DMS 273 (cell line): ENCODE results near the gene RBM39.
"Not testable (repeated sequence)": the region's sequence is repeated elsewhere in the genome, so short reads cannot be mapped to it uniquely, and the experiment has no call there.

ENCODE experiments used
- DNase-seq: peaks from one replicate; lab custom pipeline; 2025; ENCODE audit not compliant: unreplicated experiment; lab: John Stamatoyannopoulos, UW

Gene RBM39

DNA sequence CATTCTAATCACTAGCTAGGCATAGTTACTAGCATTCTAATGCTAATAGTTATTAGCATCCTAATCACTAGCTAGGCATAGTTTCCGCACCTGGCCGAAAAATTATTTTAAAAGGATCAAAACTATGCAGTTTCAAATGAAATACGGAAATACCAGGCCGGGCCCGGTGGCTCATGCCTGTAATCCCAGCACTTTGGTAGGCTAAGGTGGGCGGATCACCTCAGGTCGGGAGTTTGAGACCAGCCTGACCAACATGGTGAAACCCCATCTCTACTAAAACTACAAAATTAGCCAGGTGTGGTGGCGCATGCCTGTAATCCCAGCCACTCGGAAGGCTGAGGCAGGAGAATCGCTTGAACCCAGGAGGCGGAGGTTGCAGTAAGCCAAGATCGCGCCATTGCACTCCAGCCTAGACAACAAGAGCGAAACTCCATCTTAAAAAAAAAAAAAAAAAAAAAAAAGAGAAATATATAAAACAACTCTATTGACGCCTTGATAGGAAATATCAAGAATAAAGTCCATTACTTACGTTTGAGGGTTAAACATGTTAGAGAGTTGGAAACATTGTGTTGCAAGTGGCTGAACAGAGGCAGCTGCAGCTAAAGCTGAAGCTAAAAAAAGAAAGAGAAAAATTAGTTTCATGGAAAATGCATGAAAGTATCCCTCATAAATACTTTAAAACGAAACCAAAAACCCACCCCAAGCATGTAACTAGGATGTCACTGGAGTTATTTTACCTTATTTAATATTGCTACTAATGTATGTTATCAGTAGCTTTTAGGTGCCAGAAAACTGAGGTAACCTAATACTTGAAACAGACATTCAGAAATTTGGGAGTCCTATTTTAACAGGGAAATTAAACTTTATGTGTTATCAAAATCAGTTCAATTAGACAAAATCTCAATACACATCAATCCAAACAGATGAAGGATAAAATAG, 35.2 kb downstream of the RBM39 start:
- not testable (repeated sequence) for DNase-seq

DNA sequence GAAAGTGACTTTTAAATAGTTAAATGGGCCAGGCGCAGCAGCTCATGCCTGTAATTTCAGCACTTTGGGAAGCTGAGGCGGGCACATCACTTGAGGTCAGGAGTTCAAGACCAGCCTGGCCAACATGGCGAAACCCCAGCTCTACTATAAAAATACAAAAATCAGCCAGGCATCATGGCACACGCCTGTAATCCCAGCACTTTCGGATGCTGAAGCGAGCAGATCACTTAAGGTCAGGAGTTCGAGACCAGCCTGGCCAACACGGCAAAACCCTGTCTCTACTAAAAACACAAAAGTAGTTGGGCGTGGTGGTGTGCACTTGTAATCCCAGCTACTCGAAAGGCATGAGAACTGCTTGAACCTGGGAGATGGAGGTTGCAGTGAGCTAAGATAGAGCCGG, 36.2 kb downstream of the RBM39 start:
- DNase-seq = not testable (repeated sequence)

DNA sequence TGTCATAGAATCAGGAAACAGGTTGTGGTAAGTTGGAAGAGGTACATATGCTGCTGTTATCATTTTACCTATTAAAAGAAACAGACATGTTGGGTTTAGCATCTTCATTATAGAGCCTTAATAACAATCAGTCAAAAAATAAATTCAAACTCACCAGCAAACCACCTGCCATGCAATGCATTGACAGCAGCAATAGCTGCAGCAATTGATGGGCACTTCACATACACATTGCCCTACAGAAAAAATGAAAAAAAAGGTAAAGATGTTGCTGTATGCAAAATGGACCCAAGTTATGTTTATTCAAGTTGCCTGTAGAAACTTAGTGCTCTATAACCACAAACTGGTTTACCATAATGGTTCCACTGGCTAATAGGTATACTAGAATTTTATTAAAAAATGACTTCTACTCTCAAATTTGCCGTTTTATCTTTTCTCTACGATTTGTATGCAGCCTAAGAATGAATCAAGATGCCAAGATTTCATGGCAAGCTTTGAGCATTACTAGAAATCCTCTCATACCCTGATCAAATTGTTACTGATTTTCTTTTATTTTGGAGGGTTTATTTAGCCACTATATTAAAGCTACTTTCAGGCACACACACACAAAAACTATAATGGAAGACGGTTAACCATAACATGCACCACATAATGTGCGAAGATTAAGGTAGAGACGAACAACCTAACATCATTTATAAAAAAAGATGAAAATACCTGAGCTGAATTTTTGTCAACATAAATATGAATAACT, 37.4 kb downstream of the RBM39 start:
- DNase-seq = no peak

GRCh38 chr20:35702824-35703695, 39.0 kb downstream of the RBM39 start:
- DNase-seq = no peak

GRCh38 chr20:35702051-35702823, 39.8 kb downstream of the RBM39 start:
- peak; percentile 49 for DNase-seq

DNA sequence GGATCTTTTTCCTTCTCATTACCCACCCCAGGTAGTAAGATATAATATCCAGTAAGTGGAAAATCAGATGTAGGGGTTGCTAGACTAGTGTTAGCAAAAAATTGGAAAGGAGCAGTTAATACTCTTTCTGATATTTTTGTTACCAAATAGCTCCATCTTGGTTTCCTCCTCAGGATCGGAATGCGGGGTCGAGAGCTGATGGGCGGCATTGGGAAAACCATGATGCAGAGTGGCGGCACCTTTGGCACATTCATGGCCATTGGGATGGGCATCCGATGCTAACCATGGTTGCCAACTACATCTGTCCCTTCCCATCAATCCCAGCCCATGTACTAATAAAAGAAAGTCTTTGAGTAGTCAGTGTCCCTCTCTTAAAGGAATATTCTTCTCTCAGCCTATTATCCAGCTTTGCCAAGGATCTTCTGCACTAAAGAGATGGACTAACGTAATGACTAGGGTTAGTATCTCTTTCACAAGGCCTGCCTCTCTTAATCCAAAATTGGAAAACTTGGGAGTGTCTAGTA, 41.4 kb downstream of the RBM39 start:
- DNase-seq = peak; percentile 56

DNA sequence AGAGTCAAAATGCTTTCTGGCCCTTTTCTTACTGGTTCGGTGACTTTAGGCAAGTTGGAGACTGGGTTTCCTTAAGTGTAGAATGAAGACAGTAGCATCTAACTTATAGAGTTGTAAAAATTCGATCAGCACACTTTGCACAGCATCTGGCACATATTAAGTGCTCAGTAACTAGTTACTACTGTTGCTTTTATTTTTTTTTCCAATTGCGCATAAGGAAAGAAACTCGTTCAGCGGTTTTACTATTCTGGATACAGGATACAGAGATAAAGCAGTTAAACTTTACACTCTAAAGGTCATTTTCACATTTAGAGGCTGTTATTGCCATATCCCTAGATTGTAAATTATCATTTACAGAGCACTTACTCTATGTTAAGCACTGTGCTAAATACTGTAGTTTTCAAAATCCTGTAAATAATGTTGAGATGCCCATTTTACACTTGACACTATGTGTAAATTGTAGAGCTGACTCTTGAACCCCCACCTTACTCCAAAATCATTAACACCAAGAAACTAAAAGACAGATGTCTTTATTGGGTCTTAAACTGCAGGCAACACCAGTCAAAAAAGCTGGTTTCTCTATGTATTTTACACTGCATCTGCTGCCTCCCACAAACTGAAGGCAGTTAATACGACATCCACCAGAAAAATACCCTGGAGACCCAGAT, 42.0 kb downstream of the RBM39 start:
- DNase-seq = peak; percentile 56

- DNase-seq = peak; percentile 94
These were observed 42.7 kb downstream of the RBM39 start, which contains the start of the genes NFS1 and ROMO1 for GRCh38 chr20:35699127-35699956. NFS1 (minus strand) TSS chr20:35699352; CDS start chr20:35699288, 64 bp downstream. ROMO1 (plus strand) TSS chr20:35699405; CDS start chr20:35699633, 228 bp downstream.

DNA sequence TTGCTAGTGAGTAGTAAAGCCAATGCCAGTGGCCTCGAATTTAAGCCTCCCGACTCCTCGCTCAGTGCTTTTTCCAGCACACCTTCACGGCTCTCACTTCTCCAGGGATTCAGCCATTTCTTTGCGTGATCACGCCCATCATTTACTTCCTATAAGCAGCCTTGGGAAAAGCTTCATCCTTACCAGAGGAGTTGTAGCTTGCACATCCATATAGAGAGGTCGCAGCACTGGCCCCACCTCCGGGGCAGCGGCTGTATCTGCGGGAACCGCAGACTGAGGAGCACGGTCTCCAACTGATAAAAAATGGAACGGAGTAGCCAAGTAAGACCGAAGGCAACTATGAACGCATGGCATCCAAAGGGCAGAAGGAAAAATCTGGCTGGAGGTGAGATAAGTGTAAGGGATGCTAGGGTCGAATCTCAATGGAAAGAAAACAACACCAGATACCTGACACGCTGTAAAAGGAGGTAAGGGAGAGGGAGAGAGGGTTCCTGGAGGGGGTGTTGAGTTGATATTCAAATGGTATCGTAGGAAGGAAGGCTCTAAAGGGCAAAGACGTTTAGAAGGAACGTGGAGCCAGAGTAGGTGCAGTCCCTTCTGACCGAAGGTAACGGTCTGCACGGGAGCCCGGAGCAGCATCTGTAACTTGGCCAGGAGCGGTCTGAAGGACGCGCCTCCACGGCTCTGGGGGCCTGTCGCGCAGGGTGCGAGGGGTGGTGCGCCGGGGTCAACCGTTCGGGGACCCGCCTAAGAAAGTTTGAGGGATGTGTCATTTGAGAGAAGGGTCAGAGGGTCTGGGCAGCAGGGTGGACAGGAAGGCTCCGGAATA, 43.5 kb downstream of the RBM39 start:
- peak; percentile 69 for DNase-seq

DNA sequence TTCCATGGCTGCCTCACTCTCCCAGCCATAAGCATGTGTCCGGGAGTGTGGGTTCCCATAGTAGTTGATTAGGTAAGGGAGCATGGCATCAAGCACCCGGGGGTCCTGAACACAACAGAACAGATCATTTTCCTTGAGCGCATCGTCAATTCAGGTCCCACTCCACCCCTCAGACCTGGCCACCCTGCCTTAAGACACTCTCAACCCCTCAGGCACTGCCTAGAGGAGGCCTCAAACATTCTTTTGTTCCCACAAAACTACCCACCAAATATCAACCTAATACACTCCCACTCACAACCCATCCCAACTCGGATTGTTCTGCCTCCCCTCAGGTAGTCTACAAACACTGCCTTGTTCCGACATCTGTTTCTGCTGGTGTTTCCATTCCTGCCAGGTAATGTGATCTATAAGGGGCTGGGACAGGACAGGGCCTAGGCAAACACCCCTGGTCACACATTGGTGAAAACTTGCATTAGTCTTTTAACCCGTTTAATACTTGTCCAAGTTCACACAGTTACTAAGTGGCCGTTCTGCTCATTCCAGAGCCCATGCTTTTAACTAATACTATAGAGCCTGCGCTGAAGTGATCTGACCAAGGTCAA, 44.3 kb downstream of the RBM39 start:
- no peak for DNase-seq

- no peak for DNase-seq
These were observed 46.1 kb downstream of the RBM39 start for GRCh38 chr20:35695978-35696377.

DNA sequence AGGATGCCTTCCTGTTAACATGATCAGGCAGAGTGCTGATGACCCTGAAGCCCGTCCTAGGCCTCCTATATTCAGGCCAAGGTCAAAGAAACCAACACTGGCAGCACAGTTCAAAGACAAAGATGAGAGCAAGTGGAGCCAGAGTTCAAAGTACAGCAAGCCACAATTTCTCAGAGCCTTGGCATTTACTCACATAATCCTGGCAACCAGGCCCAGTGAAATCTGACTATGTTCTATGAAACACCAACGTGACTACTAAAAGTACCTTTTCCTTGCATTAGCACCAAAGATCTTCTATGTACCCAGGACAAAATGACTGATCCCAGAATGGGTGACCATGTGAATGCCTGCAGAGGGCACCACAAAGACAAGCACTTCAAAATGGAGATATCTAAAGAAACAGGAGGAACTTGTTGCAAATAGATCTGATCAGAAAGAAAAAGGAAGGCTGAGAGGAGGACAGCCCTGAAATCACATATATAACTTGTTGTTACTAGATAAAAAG, 46.8 kb downstream of the RBM39 start:
- no peak for DNase-seq

- DNase-seq = no peak
These were observed 51.8 kb downstream of the RBM39 start for GRCh38 chr20:35690265-35690664.

DNA sequence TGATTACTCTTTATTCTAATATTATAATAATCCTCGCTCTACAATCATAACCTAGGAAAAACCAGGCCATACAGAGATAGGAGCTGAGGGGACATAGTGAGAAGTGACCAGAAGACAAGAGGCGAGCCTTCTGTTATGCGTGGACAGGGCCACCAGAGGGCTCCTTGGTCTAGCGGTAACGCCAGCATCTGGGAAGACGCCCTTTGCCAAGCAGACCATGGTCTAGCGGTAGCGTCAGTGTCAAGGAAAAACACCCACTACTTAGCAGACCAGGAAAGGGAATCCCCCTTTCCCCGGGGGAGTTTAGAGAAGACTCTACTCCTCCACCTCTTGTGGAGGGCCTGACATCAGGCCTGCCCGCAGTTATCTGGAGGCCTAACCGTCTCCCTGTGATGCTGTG, 55.2 kb downstream of the RBM39 start:
- peak; percentile 39 for DNase-seq

DNA sequence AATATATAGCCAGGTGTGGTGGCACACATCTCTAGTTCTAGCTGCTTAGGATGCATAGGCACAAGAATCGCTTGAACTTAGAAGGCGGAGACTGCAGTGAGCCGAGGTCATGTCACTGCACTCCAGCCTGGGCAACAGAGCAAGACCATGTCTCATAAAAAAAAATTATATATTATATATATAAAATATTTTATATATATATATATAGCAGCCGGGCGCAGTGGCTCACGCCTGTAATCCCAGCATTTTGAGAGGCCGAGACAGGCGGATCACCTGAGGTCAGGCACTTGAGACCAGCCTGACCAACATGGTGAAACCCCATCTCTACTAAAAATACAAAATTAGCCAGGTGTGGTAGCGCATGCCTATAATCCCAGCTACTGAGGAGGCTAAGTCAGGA, 56.7 kb downstream of the RBM39 start:
- not testable (repeated sequence) for DNase-seq

GRCh38 chr20:35681960-35682359, 60.1 kb downstream of the RBM39 start:
- DNase-seq = no peak
